HepG2 (cell line): ENCODE measurements around the gene SLC25A22. TPM values are rescaled to one million over a fixed set of nuclear protein-coding genes. Genes with fewer than 3 reads are reported as not detected.

Source experiments
- AGO2 ChIP-seq: fragments of 200-400 bp; formaldehyde crosslinking; optimal IDR thresholded peaks from 2 replicates; pipeline ENCODE3; 2017; ENCODE audit warnings: mild to moderate bottlenecking, low read depth, low read length, moderate library complexity
- AHDC1 ChIP-seq: sonication (generic); formaldehyde crosslinking; IDR thresholded peaks from 2 replicates; pipeline ENCODE4 v1.5.1; 2020; ENCODE audit warnings: mild to moderate bottlenecking, missing genetic modification reagents, borderline replicate concordance
- BHLHE40 ChIP-seq: IDR thresholded peaks from 2 replicates; pipeline ENCODE4 v1.6.1; 2011; ENCODE audit warnings: low read length, improper control_type of control experiment
- CBX1 ChIP-seq: IDR thresholded peaks from one replicate; pipeline ENCODE4 v1.6.1; 2016; ENCODE audit warnings: antibody characterized with exemption, low read depth
- DRAP1 ChIP-seq: IDR thresholded peaks from 2 replicates; pipeline ENCODE4 v1.6.1; 2016; ENCODE audit warnings: missing genetic modification reagents, missing compliant biosample characterization
- GATAD1 ChIP-seq: IDR thresholded peaks from 2 replicates; pipeline ENCODE4 v1.6.1; 2016; ENCODE audit warnings: missing genetic modification reagents, missing compliant biosample characterization
- MIER3 ChIP-seq: IDR thresholded peaks from 2 replicates; pipeline ENCODE4 v1.6.1; 2016; ENCODE audit warnings: missing compliant biosample characterization, borderline replicate concordance
- RNF2 ChIP-seq: fragments of 450-650 bp; conservative IDR thresholded peaks from 2 replicates; pipeline ENCODE4 v1.6.1; 2016; ENCODE audit warnings: low read depth
- SNAPC5 ChIP-seq: sonication (generic); formaldehyde crosslinking; IDR thresholded peaks from 2 replicates; pipeline ENCODE4 v1.8.1; 2023; ENCODE audit warnings: mild to moderate bottlenecking, missing genetic modification reagents, borderline replicate concordance
- SSRP1 ChIP-seq: IDR thresholded peaks from 2 replicates; pipeline ENCODE4 v1.6.1; 2016; ENCODE audit warnings: control low read depth
- YY1 ChIP-seq: IDR thresholded peaks from 2 replicates; pipeline ENCODE4 v1.6.1; 2011; ENCODE audit warnings: low read length, low read depth, moderate library complexity, mild to moderate bottlenecking; ENCODE audit not compliant: insufficient read depth, insufficient replicate concordance
- ZBTB3 ChIP-seq: sonication (generic); formaldehyde crosslinking; IDR thresholded peaks from 2 replicates; pipeline ENCODE4 v1.4.0; 2020; ENCODE audit warnings: low read depth, mild to moderate bottlenecking, moderate library complexity, missing genetic modification reagents, borderline replicate concordance
- ZC3H4 ChIP-seq: sonication (generic); formaldehyde crosslinking; IDR thresholded peaks from 2 replicates; pipeline ENCODE4 v1.4.0; 2020; ENCODE audit warnings: missing genetic modification reagents, borderline replicate concordance
- ZNF224 ChIP-seq: sonication (generic); formaldehyde crosslinking; IDR thresholded peaks from 2 replicates; pipeline ENCODE4 v1.5.0; 2020; ENCODE audit warnings: mild to moderate bottlenecking, missing genetic modification reagents
- ZNF264 ChIP-seq: sonication (generic); formaldehyde crosslinking; IDR thresholded peaks from 2 replicates; pipeline ENCODE4 v1.4.0; 2020; ENCODE audit warnings: missing genetic modification reagents
- ZNF282 ChIP-seq: fragments of 450-650 bp; IDR thresholded peaks from 2 replicates; pipeline ENCODE4 v1.6.1; 2018; ENCODE audit not compliant: partially characterized antibody
- ZNF333 ChIP-seq: sonication (generic); formaldehyde crosslinking; IDR thresholded peaks from 2 replicates; pipeline ENCODE4 v1.4.0; 2020; ENCODE audit warnings: mild to moderate bottlenecking, missing genetic modification reagents, borderline replicate concordance
- ZNF609 ChIP-seq: sonication (generic); formaldehyde crosslinking; IDR thresholded peaks from 2 replicates; pipeline ENCODE4 v1.4.0; 2020; ENCODE audit warnings: mild to moderate bottlenecking, missing genetic modification reagents, borderline replicate concordance
- ZNF773 ChIP-seq: sonication (generic); formaldehyde crosslinking; IDR thresholded peaks from 2 replicates; pipeline ENCODE4 v1.4.0; 2020; ENCODE audit warnings: missing genetic modification reagents, borderline replicate concordance
- polyA plus RNA-seq, 8 experiments: library from polyadenylated mRNA; depleted of rRNA in 3 of 8; stranded (reverse) in 7 of 8; unstranded in 1 of 8; fragments of >200 nt; fragmentation: Illumina TruSeq in 4 of 8; extraction: Trizol in 4 of 8; gene quantifications; 2 replicates each; pipeline versions ENCODE4 v1.2.1 to v1.2.3, GENCODE V29; 2011 to 2016; ENCODE audit warnings: low read depth in 4 of 8, missing spikeins in 1 of 8, mixed read lengths in 1 of 8; ENCODE audit not compliant: insufficient read depth in 1 of 8
- total RNA-seq, 5 experiments: library from RNA; depleted of rRNA; stranded (reverse); fragments of >200 nt; fragmentation: Illumina TruSeq; extraction: Trizol; gene quantifications; 2 replicates each; pipeline ENCODE4 v1.2.3, GENCODE V29; 2016; ENCODE audit warnings: low read depth in 1 of 5

The SLC25A22 gene
- total and polyA plus RNA-seq, 2 of the 13 experiments (the other 11 are each of a cell fraction or from before 2014, with no cell fraction given): 12.4 to 19.2 TPM

GRCh38 chr11:809287-810039 is 11.4 kb upstream of the SLC25A22 start, which contains the start of gene RPLP2 (continued):
- TF ChIP-seq CBX1: peak; percentile 60
- 0 out of 2 replicates have a peak, but pooled peaks have one; percentile 14 for TF ChIP-seq ZNF264 (CRISPR knock-in tag)
- TF ChIP-seq MIER3 (CRISPR knock-in tag): no peak
- TF ChIP-seq ZNF773: peak; percentile 79; the same call in 1 of the 2 replicates
- TF ChIP-seq ZNF333 (CRISPR knock-in tag): no peak
- TF ChIP-seq AGO2: no peak
- no peak for TF ChIP-seq ZC3H4 (CRISPR knock-in tag)
- TF ChIP-seq AHDC1 (CRISPR knock-in tag): peak; percentile 60
- peak; percentile 88 for TF ChIP-seq RNF2
- TF ChIP-seq YY1: peak; percentile 87
- no peak for TF ChIP-seq SSRP1 (CRISPR knock-in tag)
- TF ChIP-seq BHLHE40: peak; percentile 78
- peak; percentile 94 for TF ChIP-seq GATAD1 (CRISPR knock-in tag)
- TF ChIP-seq SNAPC5: no peak
- TF ChIP-seq ZNF609 (CRISPR knock-in tag): no peak; the same call in 1 of the 2 replicates
- peak; percentile 82; the same call in 1 of the 2 replicates for TF ChIP-seq ZBTB3 (CRISPR knock-in tag)
- TF ChIP-seq ZNF282: no peak
- TF ChIP-seq DRAP1 (CRISPR knock-in tag): peak; percentile 92
- TF ChIP-seq ZNF224 (CRISPR knock-in tag): 0 out of 2 replicates have a peak, but pooled peaks have one; percentile 74
